GM23248 (cell line): ENCODE measurements around the gene MYO16. TPM values are rescaled to one million over a fixed set of nuclear protein-coding genes. Genes with fewer than 3 reads are reported as not detected.

ENCODE experiments used
- DNase-seq: peaks from one replicate; pipeline ENCODE4 v3.0.0-alpha.2; 2015
- H2AFZ ChIP-seq: fragments of 200-600 bp; sonication (generic); 2 replicates; pipeline ENCODE4 v1.6.1; 2016; ENCODE audit warnings: antibody characterized with exemption
- H3F3A ChIP-seq: fragments of 200-600 bp; sonication (generic); 2 replicates; pipeline ENCODE4 v1.6.1; 2016; ENCODE audit warnings: mild to moderate bottlenecking, antibody characterized with exemption, mixed run types; ENCODE audit not compliant: insufficient read depth
- H3K27ac ChIP-seq: fragments of 200-600 bp; sonication (generic); 2 replicates; pipeline ENCODE4 v1.5.1; 2016; ENCODE audit warnings: mild to moderate bottlenecking
- H3K27me3 ChIP-seq: fragments of 200-600 bp; sonication (generic); replicated peaks from 2 replicates; pipeline ENCODE4 v1.6.1; 2016; ENCODE audit warnings: mild to moderate bottlenecking; ENCODE audit not compliant: insufficient read depth
- H3K36me3 ChIP-seq: fragments of 200-600 bp; sonication (generic); 2 replicates; pipeline ENCODE4 v1.6.1; 2016; ENCODE audit warnings: low read depth, mild to moderate bottlenecking
- H3K4me1 ChIP-seq: fragments of 200-600 bp; sonication (generic); 2 replicates; pipeline ENCODE4 v1.6.1; 2016; ENCODE audit warnings: mild to moderate bottlenecking; ENCODE audit not compliant: insufficient read depth
- H3K4me2 ChIP-seq: fragments of 200-600 bp; sonication (generic); one replicate; pipeline ENCODE4 v1.6.1; 2016; ENCODE audit warnings: mild to moderate bottlenecking; ENCODE audit not compliant: unreplicated experiment
- H3K4me3 ChIP-seq: fragments of 200-600 bp; sonication (generic); 2 replicates; pipeline ENCODE4 v1.5.1; 2016; ENCODE audit warnings: mild to moderate bottlenecking
- H3K79me2 ChIP-seq: fragments of 200-600 bp; sonication (generic); 2 replicates; pipeline ENCODE4 v1.6.1; 2016; ENCODE audit warnings: mild to moderate bottlenecking; ENCODE audit not compliant: insufficient read depth
- H3K9ac ChIP-seq: fragments of 200-600 bp; sonication (generic); 2 replicates; pipeline ENCODE4 v1.6.1; 2016; ENCODE audit warnings: mild to moderate bottlenecking
- H3K9me2 ChIP-seq: fragments of 200-600 bp; sonication (generic); 2 replicates; pipeline ENCODE4 v1.6.1; 2016; ENCODE audit warnings: mixed run types, mild to moderate bottlenecking, moderate library complexity; ENCODE audit not compliant: insufficient read depth
- H3K9me3 ChIP-seq: fragments of 200-600 bp; sonication (generic); one replicate; pipeline ENCODE4 v1.6.1; 2017; ENCODE audit warnings: low read depth
- H4K20me1 ChIP-seq: fragments of 200-600 bp; sonication (generic); 2 replicates; pipeline ENCODE4 v1.6.0; 2016; ENCODE audit not compliant: insufficient read depth
- EZH2 ChIP-seq: fragments of 200-600 bp; sonication (generic); IDR thresholded peaks from 2 replicates; pipeline ENCODE4 v1.6.1; 2018; ENCODE audit warnings: antibody characterized with exemption, mild to moderate bottlenecking; ENCODE audit not compliant: insufficient read depth, poor library complexity, severe bottlenecking
- EZH2phosphoT487 ChIP-seq: fragments of 200-600 bp; sonication (generic); IDR thresholded peaks from 2 replicates; pipeline ENCODE4 v1.6.1; 2018; ENCODE audit warnings: antibody characterized with exemption, moderate library complexity, mild to moderate bottlenecking, low read depth; ENCODE audit not compliant: insufficient read depth
- WGBS, 2 experiments: methylation state at CpG; one replicate each; pipeline ENCODE4 v1.1.6; 2015 to 2017; ENCODE audit warnings: low lambda C conversion rate in 2 of 2, low coverage in 1 of 2; ENCODE audit errors: missing lambda C conversion rate in 2 of 2; 5-methylcytosine and 5-hydroxymethylcytosine counted together
- in situ Hi-C: fragments of 300-500 bp; cut with MboI; formaldehyde crosslinking; loops from 2 replicates; pipeline ENCODE4 v1.15.0; 2020
- polyA plus RNA-seq: library from polyadenylated mRNA; unstranded; fragments of >200 nt; fragmentation: Nextera tagmentation; extraction: Ambion mirVana; gene quantifications from 2 replicates; pipeline ENCODE4 v1.2.1, GENCODE V29; 2016
- total RNA-seq: library from RNA; depleted of rRNA; stranded (reverse); fragments of >200 nt; shearing (Covaris generic); gene quantifications from 2 replicates; pipeline ENCODE4 v1.2.3, GENCODE V29; 2014

Gene MYO16
- total and polyA plus RNA-seq, 2 experiments from 2014 or later, result not detected

- WGBS, 2 experiments, result 45 to 48% methylated on average over 6 of the region's 6 CpGs
- no peak overlapping the region for H3K4me3 ChIP-seq
- H3K4me2 ChIP-seq, result no peak overlapping the region
- no peaks in the 10 kb centered on the region for H3K9me2 ChIP-seq
- no peaks in the 10 kb centered on the region for H3K9me3 ChIP-seq
- H3K79me2 ChIP-seq, result no peaks in the 10 kb centered on the region
- H3K9ac ChIP-seq, result no peak overlapping the region
- H3K27ac ChIP-seq, result no peak overlapping the region
- H4K20me1 ChIP-seq, result no peaks in the 10 kb centered on the region
- TF ChIP-seq EZH2phosphoT487 (no peak), EZH2 (no peak)
- no peaks in the 10 kb centered on the region for H3F3A ChIP-seq
- no peaks in the 10 kb centered on the region for H3K36me3 ChIP-seq
- no peaks in the 10 kb centered on the region for H3K27me3 ChIP-seq
- H2AFZ ChIP-seq, result no peak overlapping the region
- in situ Hi-C loops, result no loop called here
- peak; percentile 30 for DNase-seq
- H3K4me1 ChIP-seq, result no peaks in the 10 kb centered on the region
Observed at GRCh38 chr13:109163037-109163379, 533.6 kb downstream of the MYO16 start.

DNA sequence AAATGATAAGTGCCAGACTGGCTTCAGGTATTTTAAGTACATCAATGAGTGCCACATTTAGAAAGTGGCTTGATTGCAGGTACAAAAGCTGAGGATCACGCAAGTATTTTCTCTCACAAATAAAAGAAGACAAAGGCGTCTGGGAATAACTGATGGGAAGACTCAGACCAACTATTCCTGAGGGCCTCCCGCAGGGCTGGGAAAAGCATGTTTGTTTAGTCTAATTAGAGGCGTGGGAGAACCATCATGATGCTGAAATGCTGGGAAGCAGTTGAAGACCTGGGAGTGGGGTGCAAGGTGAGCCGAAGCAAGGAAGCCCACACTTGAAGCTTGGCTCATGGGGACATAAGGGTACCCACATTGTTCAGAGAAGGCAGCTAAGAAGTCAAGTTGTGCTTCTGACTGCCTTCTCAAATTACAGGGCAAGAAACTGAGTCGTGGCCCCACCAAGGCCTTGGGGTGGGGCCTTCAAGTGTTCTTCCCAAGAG, 536.0 kb downstream of the MYO16 start:
- Histone ChIP-seq H3K9me2 (no peaks in the 10 kb centered on the region), H3F3A (no peaks in the 10 kb centered on the region), H3K27me3 (no peaks in the 10 kb centered on the region), H3K27ac (no peak overlapping the region), H3K4me1 (no peaks in the 10 kb centered on the region), H3K4me2 (no peak overlapping the region), H3K36me3 (no peaks in the 10 kb centered on the region), H3K79me2 (no peaks in the 10 kb centered on the region), H3K9ac (no peak overlapping the region), H2AFZ (no peak overlapping the region), H3K4me3 (no peak overlapping the region), H3K9me3 (no peaks in the 10 kb centered on the region), H4K20me1 (no peaks in the 10 kb centered on the region)
- TF ChIP-seq EZH2 (no peak), EZH2phosphoT487 (no peak)
- DNase-seq, result no peak
- in situ Hi-C loops, result no loop called here
- 47 to 52% methylated on average over 6 of the region's 6 CpGs for WGBS, 2 experiments

GRCh38 chr13:109166804-109167203, 537.4 kb downstream of the MYO16 start:
- Histone ChIP-seq H3K79me2 (no peaks in the 10 kb centered on the region), H3K27ac (no peak overlapping the region), H3K9me3 (no peaks in the 10 kb centered on the region), H4K20me1 (no peaks in the 10 kb centered on the region), H3K27me3 (no peaks in the 10 kb centered on the region), H2AFZ (no peak overlapping the region), H3K4me3 (no peak overlapping the region), H3K9ac (no peak overlapping the region), H3K4me2 (no peak overlapping the region), H3K36me3 (no peaks in the 10 kb centered on the region), H3K9me2 (no peaks in the 10 kb centered on the region), H3K4me1 (no peaks in the 10 kb centered on the region), H3F3A (no peaks in the 10 kb centered on the region)
- DNase-seq, result no peak
- 3 to 6% methylated on average over 2 of the region's 2 CpGs for WGBS, 2 experiments
- TF ChIP-seq EZH2phosphoT487, result no peak
- TF ChIP-seq EZH2, result no peak
- in situ Hi-C loops, result no loop called here

- TF ChIP-seq EZH2phosphoT487 (no peak), EZH2 (no peak)
- Histone ChIP-seq H3K9ac (no peak overlapping the region), H3F3A (no peaks in the 10 kb centered on the region), H3K9me2 (no peaks in the 10 kb centered on the region), H3K4me1 (no peaks in the 10 kb centered on the region), H2AFZ (no peak overlapping the region), H3K36me3 (no peaks in the 10 kb centered on the region), H4K20me1 (no peaks in the 10 kb centered on the region), H3K4me2 (no peak overlapping the region), H3K9me3 (no peaks in the 10 kb centered on the region), H3K27me3 (no peaks in the 10 kb centered on the region), H3K79me2 (no peaks in the 10 kb centered on the region), H3K27ac (no peak overlapping the region), H3K4me3 (no peak overlapping the region)
- no peak for DNase-seq
- in situ Hi-C loops, result no loop called here
- WGBS, 2 experiments, result 42 to 54% methylated on average over 2 of the region's 2 CpGs
Observed at GRCh38 chr13:109172136-109172535, 542.7 kb downstream of the MYO16 start.

- H3K36me3 ChIP-seq, result no peaks in the 10 kb centered on the region
- in situ Hi-C loops, result no loop called here
- WGBS, 2 experiments, result 66 to 75% methylated on average over 5 of the region's 5 CpGs
Observed at GRCh38 chr13:109175666-109176065, 546.3 kb downstream of the MYO16 start.

More at GRCh38 chr13:109175666-109176065, 546.3 kb downstream of the MYO16 start:
- Histone ChIP-seq H3K27me3 (no peaks in the 10 kb centered on the region), H3K4me3 (no peak overlapping the region), H4K20me1 (no peaks in the 10 kb centered on the region), H3K9me3 (no peaks in the 10 kb centered on the region), H3K9ac (no peak overlapping the region), H3F3A (peaks cover 4% of the 10 kb centered on the region; the same call in 1 of the 2 replicates), H3K4me2 (no peak overlapping the region), H3K9me2 (no peaks in the 10 kb centered on the region), H2AFZ (no peak overlapping the region), H3K27ac (no peak overlapping the region), H3K4me1 (peaks cover 4% of the 10 kb centered on the region), H3K79me2 (no peaks in the 10 kb centered on the region)
- DNase-seq, result no peak
- TF ChIP-seq EZH2phosphoT487 (no peak), EZH2 (no peak)
